ENCODE data around the gene EVC2.

The EVC2 gene

DNA sequence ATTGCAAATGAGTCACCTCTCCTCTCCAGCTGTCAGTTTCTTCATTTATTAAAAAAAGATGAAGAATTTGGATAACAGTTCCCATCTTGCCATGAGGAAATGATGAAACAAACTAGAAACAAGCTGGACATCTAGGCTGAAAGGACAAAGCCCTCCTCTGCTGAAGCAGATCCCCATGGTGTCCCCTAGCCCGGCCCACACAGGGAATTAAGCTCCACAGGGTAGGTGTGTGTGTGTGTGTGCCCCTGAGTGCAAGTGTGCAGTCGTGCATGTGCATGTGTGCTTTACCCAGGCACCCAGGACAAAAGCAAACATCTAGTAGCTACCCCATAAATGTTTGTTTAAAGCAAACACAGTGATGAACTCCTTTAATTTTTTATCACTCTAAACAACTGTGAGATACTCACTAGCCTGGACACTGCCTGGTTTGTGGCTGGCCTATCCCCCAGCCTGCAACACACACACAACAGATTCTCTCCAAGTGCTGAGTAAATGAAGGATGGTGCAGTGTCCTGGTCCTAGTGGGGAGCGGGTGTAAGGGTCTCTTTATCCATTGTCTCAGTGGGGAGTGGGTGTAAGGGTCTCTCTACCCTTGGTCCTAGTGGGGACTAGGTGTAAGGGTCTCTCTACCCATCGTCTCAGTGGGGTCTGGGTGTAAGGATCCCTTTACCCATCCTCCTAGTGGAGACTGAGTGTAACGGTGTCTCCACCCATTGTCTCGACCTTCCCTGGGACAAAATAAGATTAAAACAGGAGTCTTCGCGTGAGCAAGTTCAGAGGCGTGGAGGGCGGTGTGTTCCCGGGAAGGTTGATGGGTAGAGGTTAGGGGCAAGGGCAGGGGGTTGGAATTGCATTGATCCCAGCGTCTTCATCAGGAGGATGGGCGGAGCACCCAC lies 2.0 kb upstream of the EVC2 start:
- peak in 1 of 2 experiments; percentile 26 for DNase-seq

DNA sequence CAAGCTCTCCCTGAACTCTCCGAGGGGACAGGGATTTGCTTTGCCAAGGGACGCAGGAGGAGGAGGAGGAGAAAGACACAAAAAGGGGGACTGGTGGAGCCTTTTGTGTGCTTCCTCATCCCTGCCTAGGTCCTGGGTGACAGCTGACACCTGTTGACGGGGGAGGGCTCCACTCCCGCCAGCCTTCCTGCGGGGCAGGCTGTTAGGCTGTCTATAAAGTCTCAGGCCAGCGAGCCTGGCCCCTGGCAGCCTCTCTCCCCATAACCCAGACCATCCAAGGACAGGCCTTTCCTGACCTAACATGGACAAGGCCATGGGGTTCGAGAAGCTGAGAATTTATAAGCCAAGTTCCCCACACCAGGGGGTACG lies 832 bp upstream of the EVC2 start:
- peak; percentile 24 to 31 for DNase-seq

DNA sequence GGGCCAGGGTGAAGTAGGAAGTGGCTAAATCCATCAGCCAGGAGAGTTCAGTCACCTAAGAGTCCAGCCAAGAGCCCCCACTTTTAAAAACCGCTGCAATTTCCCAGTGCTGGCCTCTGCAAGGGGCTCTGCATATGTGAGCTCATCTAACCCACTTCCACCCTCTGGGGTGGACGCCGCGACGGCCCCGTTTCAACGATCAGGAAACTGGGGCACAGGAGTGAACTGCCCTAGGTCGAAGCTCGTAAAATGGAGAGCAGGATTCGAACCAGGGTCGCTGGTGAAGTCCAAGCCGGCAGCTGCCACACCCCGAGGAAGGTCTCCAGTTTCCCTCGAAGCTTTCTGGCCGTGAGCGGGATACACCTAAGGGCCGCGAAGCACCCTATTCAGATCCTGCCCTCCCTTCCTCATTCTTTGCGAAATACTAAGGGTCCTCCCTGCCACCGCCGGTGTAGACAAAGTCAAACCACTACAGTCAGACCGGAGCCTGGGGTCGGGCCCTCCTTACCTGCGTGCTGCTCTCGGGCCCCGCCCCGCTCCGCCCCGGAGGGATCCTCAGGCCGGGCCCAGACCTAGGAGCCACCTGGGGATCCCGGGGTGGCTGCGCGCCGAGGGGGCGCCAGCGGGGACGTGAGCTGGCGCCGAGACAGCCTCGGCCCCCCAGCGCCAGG lies 446 bp downstream of the EVC2 start:
- DNase-seq: no peak

DNA sequence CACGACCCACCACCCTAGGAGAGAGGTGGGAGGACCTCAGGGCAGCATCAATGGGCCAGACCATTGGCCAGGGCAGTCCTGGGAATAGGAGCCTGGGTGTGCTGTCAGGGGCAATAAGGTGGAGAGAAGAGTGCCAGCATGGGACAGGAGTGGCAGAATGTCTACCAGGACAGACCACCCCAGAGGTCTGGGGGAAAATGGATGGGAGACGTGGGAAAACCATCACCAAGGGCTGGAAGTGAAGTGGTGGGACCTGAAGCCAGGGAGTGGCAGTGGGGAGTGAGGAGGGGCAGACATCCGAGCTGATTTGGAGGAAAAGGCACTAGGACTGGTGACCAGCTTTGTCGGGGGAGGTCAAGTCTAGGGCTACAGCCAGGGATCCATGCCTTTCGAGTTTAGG lies 993 bp downstream of the EVC2 start:
- DNase-seq: no peak

DNA sequence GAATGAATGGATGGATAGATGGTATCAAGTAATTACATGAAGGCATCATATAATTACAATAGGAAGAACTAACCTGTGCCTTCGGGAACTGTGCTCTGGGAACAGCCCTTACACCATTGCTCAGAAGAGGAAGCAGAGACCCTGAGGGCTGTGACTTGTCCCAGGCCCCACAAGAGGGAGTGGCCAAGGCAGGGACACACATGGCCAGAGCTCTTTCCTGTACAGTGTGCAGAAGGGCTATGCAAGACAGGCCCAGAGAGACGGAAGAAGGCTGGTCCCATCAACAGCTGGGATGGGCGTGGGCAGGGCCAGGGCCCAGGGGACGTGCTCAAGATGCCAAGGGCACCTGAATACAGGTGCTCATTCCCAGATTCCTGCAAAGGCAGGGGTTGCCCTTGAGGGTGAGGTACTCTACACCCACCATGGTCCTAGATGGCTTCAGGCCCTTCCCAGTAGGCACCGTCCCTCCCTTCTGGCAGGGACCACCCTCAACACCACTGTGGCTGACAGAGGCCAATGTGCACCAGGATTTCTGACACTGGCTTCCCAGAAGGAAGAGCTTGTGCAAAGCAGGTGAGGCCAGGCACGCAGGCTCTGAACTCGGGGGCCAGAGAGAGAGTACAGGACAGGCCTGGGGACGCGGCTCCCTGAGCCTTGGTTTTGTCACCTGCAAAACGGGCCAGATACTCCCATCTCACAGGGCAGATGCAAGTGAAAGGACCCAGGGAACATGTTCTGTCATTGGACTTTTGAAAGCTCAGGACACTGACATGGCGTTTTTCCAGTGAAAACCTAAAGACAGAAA lies 1.7 kb downstream of the EVC2 start:
- DNase-seq: no peak

GRCh38 chr4:5705647-5706320 lies 2.6 kb downstream of the EVC2 start:
- DNase-seq: no peak

DNA sequence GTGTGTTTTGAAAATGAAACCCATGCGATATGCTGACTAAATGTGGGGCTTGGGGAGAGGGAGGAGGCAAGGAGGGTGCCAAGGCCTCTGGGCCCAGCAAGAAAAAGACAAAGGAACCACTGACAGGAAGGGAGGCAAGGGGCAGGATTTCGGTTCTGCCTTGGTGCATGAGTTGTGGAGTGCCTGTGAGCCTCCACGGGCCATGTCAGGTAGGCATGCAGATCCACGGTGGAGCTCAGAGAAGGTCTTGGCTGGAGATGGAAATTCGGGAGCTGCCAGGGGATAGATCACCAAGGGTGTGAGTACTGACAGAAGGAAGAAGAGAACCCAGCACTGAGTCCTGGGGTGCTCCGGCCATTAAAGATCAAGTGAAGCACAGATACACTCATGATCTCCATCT lies 4.1 kb downstream of the EVC2 start:
- no peak for DNase-seq

- DNase-seq: no peak
Measured at GRCh38 chr4:5703831-5704230, 4.5 kb downstream of the EVC2 start.

- DNase-seq: no peak
Measured at GRCh38 chr4:5701971-5702370, 6.4 kb downstream of the EVC2 start.

- no peak for DNase-seq
Measured at GRCh38 chr4:5700459-5700858, 7.9 kb downstream of the EVC2 start.

DNA sequence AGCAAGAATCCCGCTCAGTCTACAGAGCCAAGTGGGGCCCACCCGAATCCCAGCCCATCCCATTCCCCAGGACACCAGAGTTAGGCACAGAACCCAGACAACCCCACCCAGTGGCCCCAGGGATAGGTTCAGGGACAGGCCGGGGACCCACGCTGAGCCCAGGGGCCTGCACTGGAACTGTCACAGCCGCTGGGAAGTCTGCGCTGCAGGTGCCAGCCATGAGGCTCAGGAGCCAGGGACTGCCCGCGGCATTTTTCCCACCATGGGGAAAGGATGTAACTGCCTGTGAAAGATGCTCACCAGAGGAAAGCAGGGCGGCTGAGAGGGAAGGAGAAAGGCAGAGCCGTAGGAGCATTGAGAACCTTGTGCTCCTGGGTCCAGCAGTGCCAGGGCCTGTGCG lies 12.0 kb downstream of the EVC2 start:
- no peak for DNase-seq

- DNase-seq: no peak
Measured at GRCh38 chr4:5693871-5694270, 14.5 kb downstream of the EVC2 start.

GRCh38 chr4:5691491-5692132 lies 16.7 kb downstream of the EVC2 start:
- no peak for DNase-seq

- DNase-seq: no peak
Measured at GRCh38 chr4:5689065-5689464, 19.3 kb downstream of the EVC2 start.

GRCh38 chr4:5686338-5686737 lies 22.0 kb downstream of the EVC2 start:
- no peak for DNase-seq

GRCh38 chr4:5685296-5685695 lies 23.1 kb downstream of the EVC2 start:
- no peak for DNase-seq

DNA sequence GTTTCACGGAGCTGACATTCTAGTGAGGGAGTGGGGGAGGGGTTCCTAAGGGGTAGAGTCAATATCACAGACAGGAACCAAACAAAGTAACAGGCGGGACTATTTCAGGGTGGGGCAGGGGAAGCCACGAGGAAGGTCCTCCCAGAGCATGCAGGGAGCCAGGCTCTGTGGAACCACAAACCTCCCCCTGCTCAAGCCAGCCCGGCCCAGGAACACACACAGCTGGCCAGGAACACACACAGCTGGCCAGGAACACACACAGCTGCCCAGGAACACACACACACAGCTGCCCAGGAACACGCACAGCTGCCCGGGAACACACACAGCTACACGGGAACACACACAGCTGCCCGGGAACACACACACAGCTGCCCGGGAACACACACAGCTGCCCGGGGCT lies 24.8 kb downstream of the EVC2 start:
- no peak for DNase-seq

GRCh38 chr4:5678977-5679376 lies 29.4 kb downstream of the EVC2 start:
- no peak for DNase-seq

DNA sequence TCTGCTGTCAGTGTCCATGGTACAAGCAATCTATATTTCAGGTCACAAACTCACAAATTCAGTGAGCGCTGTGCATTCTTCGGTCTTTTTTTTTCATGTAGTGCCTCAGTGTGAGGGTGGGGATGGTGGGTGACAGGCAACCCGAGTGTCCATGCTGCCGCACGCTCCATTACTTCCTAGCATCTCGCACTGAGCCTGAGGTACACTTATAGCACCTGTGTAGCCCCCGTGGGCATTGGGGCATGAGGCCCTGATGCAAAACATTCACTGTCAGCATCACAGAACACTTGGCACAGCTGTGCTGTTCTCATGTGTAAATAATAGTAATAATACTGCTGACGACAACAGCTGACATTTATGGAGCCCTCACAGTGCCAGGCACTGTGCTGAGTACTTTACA lies 31.6 kb downstream of the EVC2 start:
- DNase-seq: no peak

GRCh38 chr4:5666741-5667140 lies 41.6 kb downstream of the EVC2 start:
- no peak for DNase-seq

DNA sequence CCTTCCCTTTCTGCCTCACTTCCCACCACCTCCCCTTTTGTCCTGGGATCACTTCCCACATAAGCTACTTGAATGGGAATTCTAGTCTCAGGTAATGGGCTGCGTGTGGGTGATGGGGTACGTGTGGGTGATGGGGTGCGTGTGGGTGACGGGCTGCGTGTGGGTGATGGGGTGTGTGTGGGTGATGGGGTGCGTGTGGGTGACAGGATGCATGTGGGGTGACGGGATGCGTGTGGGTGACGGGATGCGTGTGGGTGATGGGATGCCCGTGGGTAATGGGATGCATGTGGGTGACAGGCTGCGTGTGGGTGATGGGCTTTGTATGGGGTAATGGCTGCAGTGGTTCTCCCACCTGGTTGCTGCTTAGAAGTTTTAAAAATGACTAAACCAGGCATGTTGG lies 43.6 kb downstream of the EVC2 start:
- no peak for DNase-seq

GRCh38 chr4:5662555-5662954 lies 45.8 kb downstream of the EVC2 start:
- DNase-seq: no peak

DNA sequence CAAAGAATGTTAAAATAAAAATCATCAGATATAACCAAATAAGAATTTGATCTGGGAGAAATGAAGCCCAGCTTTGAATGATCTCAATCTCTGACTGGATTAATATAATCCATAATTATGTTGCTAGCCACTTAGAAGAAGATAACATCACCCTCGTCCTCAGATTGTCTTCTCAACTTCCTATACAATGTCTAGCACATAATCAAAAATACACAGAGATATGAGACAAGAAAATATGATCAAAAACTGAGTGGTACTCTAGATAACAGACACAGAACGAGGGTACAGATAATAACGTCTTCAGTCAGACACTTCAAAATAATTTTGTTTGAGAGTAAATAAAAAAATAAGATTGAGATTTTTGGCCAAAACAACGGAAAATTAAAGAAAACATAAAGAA lies 47.1 kb downstream of the EVC2 start:
- DNase-seq: no peak
